Kidney epithelial cell (primary cell): ENCODE data around the gene CPED1. TPM values are rescaled to one million over a fixed set of nuclear protein-coding genes. Genes with fewer than 3 reads are reported as not detected.
"Not testable (repeated sequence)": the region's sequence is repeated elsewhere in the genome, so short reads cannot be mapped to it uniquely, and the experiment has no call there.

Experiments
- DNase-seq: peaks from one replicate; pipeline ENCODE4 v3.0.0-alpha.2; 2010; ENCODE audit warnings: low read depth
- H3K27me3 ChIP-seq: 2 replicates; pipeline ENCODE4 v1.6.0; 2011; ENCODE audit warnings: low read length; ENCODE audit not compliant: control insufficient read depth, insufficient read depth
- H3K36me3 ChIP-seq: 2 replicates; pipeline ENCODE4 v1.5.1; 2011; ENCODE audit warnings: low read length; ENCODE audit not compliant: control insufficient read depth, insufficient read depth
- H3K4me3 ChIP-seq: 2 replicates; pipeline ENCODE4 v1.5.1; 2011; ENCODE audit warnings: low read depth, mild to moderate bottlenecking, control low read depth, low read length
- total RNA-seq: library from RNA; depleted of rRNA; stranded (reverse); fragments of >200 nt; gene quantifications from 2 replicates; pipeline ENCODE4 v1.2.3, GENCODE V29; 2015
- TF ChIP-seq, protein P1 (sequence below): IDR thresholded peaks from 2 replicates; pipeline ENCODE4 v1.5.1; 2011; ENCODE audit warnings: mild to moderate bottlenecking, moderate library complexity, low read length, control low read depth, inconsistent platforms; ENCODE audit not compliant: insufficient read depth, poor library complexity, severe bottlenecking

The CPED1 gene
- total RNA-seq, 1 donor from 2014 or later: 3.2 TPM

- H3K36me3 ChIP-seq: no peaks in the 10 kb centered on the region
- DNase-seq: peak; percentile 65
- TF ChIP-seq, protein P1, sequence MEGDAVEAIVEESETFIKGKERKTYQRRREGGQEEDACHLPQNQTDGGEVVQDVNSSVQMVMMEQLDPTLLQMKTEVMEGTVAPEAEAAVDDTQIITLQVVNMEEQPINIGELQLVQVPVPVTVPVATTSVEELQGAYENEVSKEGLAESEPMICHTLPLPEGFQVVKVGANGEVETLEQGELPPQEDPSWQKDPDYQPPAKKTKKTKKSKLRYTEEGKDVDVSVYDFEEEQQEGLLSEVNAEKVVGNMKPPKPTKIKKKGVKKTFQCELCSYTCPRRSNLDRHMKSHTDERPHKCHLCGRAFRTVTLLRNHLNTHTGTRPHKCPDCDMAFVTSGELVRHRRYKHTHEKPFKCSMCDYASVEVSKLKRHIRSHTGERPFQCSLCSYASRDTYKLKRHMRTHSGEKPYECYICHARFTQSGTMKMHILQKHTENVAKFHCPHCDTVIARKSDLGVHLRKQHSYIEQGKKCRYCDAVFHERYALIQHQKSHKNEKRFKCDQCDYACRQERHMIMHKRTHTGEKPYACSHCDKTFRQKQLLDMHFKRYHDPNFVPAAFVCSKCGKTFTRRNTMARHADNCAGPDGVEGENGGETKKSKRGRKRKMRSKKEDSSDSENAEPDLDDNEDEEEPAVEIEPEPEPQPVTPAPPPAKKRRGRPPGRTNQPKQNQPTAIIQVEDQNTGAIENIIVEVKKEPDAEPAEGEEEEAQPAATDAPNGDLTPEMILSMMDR: no peak
- no peak overlapping the region for H3K4me3 ChIP-seq
- no peaks in the 10 kb centered on the region for H3K27me3 ChIP-seq
Measured at GRCh38 chr7:121288894-121289293, 300.4 kb downstream of the CPED1 start.

DNA sequence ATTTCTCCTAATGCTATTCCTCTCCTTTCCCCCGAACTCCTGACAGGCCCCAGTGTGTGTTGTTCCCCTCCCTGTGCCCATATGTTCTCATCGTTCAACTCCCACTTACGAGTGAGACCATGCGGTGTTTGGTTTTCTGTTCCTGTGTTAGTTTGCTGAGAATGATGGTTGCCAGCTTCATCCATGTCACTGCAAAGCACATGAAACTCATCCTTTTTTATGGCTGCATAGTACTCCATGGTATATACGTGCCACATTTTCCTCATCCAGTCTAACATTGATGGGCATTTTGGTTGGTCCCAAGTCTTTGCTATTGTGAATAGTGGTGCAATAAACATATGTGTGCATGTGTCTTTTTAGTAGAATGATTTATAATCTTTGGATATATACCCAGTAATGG, 301.4 kb downstream of the CPED1 start:
- not testable (repeated sequence) for H3K4me3 ChIP-seq, DNase-seq, H3K36me3 ChIP-seq, H3K27me3 ChIP-seq

- TF ChIP-seq, protein P1: no peak
- Histone ChIP-seq H3K27me3 (no peaks in the 10 kb centered on the region), H3K4me3 (no peak overlapping the region), H3K36me3 (no peaks in the 10 kb centered on the region)
- DNase-seq: no peak
Measured at GRCh38 chr7:121294448-121294992, 306.0 kb downstream of the CPED1 start.

GRCh38 chr7:121297843-121298242, 309.3 kb downstream of the CPED1 start:
- DNase-seq: no peak
- TF ChIP-seq, protein P1: no peak
- Histone ChIP-seq H3K4me3 (no peak overlapping the region), H3K27me3 (no peaks in the 10 kb centered on the region), H3K36me3 (no peaks in the 10 kb centered on the region)

GRCh38 chr7:121298831-121299239, 310.3 kb downstream of the CPED1 start:
- no peak overlapping the region for H3K4me3 ChIP-seq
- H3K27me3 ChIP-seq: no peaks in the 10 kb centered on the region
- H3K36me3 ChIP-seq: no peaks in the 10 kb centered on the region
- no peak for DNase-seq
- TF ChIP-seq, protein P1: no peak

DNA sequence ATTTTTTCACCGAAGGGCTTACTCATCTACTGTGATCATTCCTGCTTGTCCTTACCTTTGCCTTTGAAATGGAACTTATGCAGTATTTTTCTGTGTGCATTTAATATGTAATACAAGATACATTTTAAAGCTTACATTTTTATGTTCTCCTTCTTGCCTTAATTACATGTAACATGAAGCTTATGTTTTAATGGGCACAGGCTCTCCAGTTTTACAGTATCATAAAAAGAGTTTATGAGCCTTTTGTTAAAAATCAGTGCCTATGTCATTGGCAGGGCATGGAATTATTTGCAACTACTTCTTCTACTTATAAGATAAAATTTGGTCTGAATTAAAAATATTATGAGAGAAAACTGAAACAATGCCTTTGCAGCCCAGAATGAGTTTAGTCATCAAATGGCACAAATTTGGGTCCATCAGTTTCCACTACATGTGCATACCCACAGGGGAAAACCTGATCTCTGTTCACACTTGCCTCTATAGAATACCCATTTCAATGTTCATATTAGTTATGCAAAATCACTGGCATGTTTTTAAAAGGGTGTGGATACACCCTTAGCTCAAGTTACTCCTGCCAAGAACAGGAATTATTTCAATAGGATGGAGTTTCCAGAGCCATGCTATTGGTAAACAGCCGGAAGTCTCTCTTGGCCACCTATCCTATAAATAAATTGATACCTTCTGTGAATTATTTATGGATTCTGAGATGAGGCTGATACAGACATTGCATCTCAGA, 312.3 kb downstream of the CPED1 start:
- H3K4me3 ChIP-seq: no peak overlapping the region
- TF ChIP-seq, protein P1: no peak
- H3K36me3 ChIP-seq: no peaks in the 10 kb centered on the region
- no peak for DNase-seq
- H3K27me3 ChIP-seq: no peaks in the 10 kb centered on the region
